ENCODE results near the gene RFLNA.

DNA sequence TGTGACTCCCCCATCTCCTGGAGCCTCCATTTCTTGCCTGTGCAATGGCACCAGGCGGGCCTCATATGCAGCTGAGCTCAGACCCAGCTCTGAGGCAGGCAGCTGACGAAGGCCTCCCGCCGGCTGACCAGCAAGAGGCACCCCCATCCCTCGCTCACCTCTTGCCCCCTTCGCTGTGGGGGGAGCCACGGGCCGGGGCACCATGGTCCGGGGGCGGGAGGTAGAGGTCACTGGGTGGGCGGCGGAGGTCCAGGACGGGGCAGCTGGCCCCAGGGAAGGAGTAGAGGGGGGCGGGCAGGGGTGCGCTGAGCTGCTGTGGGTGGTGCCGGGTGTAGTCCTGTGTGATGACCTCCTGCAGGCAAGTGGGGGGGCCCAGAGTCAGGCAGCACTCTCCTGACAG, 39.4 kb downstream of the RFLNA start:
- TF ChIP-seq, protein P1, sequence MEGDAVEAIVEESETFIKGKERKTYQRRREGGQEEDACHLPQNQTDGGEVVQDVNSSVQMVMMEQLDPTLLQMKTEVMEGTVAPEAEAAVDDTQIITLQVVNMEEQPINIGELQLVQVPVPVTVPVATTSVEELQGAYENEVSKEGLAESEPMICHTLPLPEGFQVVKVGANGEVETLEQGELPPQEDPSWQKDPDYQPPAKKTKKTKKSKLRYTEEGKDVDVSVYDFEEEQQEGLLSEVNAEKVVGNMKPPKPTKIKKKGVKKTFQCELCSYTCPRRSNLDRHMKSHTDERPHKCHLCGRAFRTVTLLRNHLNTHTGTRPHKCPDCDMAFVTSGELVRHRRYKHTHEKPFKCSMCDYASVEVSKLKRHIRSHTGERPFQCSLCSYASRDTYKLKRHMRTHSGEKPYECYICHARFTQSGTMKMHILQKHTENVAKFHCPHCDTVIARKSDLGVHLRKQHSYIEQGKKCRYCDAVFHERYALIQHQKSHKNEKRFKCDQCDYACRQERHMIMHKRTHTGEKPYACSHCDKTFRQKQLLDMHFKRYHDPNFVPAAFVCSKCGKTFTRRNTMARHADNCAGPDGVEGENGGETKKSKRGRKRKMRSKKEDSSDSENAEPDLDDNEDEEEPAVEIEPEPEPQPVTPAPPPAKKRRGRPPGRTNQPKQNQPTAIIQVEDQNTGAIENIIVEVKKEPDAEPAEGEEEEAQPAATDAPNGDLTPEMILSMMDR (optimal IDR thresholded peaks at IDR 0.05 in 1 of 3, IDR thresholded peaks at IDR 0.05 in 1 of 3, conservative IDR thresholded peaks at IDR 0.05 in 1 of 3; ENCODE audit: extremely low read depth in 1 of 3, insufficient read depth in 2 of 3, low read length in 3 of 3): no peak
- no peak for TF ChIP-seq EZH2 (IDR thresholded peaks at IDR 0.05; ENCODE audit: low read length)
